B cell (primary cell): ENCODE data around the gene BRPF3. TPM values are rescaled to one million over a fixed set of nuclear protein-coding genes. Genes with fewer than 3 reads are reported as not detected.

Experiments used
- ATAC-seq: fragments of 200-7000 bp; cut with Tn5 transposase; one replicate; pipeline ENCODE4 v1.10.0; 2021; ENCODE audit warnings: low read depth, mild to moderate bottlenecking, moderate number of reproducible peaks, moderate library complexity
- CTCF ChIA-PET: fragments of 350-600 bp; sonication (Branson Sonifier 250); formaldehyde crosslinking; loops from one replicate; lab custom pipeline; 2021; ENCODE audit warnings: antibody characterized with exemption, inconsistent platforms; lab: Charles Lee
- POLR2A ChIA-PET: fragments of 350-600 bp; sonication (Branson Sonifier 250); formaldehyde crosslinking; loops from one replicate; lab custom pipeline; 2021; ENCODE audit warnings: antibody characterized with exemption; lab: Charles Lee
- DNase-seq: peaks from one replicate; pipeline ENCODE4 v3.0.0; 2013
- H2AFZ ChIP-seq: 2 replicates; pipeline ENCODE4 v1.6.1; 2012; ENCODE audit warnings: mild to moderate bottlenecking, low read depth, low read length; ENCODE audit not compliant: insufficient read depth, poor library complexity, severe bottlenecking
- H3K27ac ChIP-seq, 2 donors: 1 replicate in 1 of 2; 2 replicates in 1 of 2; pipeline ENCODE4 v1.5.1; 2012 to 2013; ENCODE audit warnings: low read length in 2 of 2, mild to moderate bottlenecking in 2 of 2, moderate library complexity in 1 of 2
- H3K27me3 ChIP-seq, 4 experiments: fragments of 200-600 bp in 1 of 4; sonication (generic) in 1 of 4; replicated peaks in 1 of 4; 1 replicate in 2 of 4; 2 replicates in 2 of 4; pipeline versions ENCODE4 v1.6.1 to v1.7.0; 2013 to 2016; ENCODE audit warnings: low read length in 3 of 4, mild to moderate bottlenecking in 2 of 4, mixed read lengths in 1 of 4, moderate library complexity in 1 of 4; ENCODE audit not compliant: insufficient read depth in 4 of 4, control insufficient read depth in 3 of 4; ENCODE audit errors: control extremely low read depth in 1 of 4
- H3K36me3 ChIP-seq, 2 experiments: replicated peaks in 1 of 2; 1 replicate in 1 of 2; 2 replicates in 1 of 2; pipeline versions ENCODE4 v1.6.1 to v1.7.1; 2013; ENCODE audit warnings: low read length in 1 of 2; ENCODE audit not compliant: insufficient read depth in 2 of 2, control insufficient read depth in 1 of 2; ENCODE audit errors: control extremely low read depth in 1 of 2, extremely low read depth in 1 of 2
- H3K4me1 ChIP-seq, 2 donors: fragments of 200-600 bp in 1 of 2; sonication (generic) in 1 of 2; 1 replicate in 1 of 2; 2 replicates in 1 of 2; pipeline versions ENCODE4 v1.5.1 to v1.6.1; 2013 to 2017; ENCODE audit warnings: low read length in 2 of 2; ENCODE audit not compliant: control insufficient read depth in 2 of 2, insufficient read depth in 2 of 2
- H3K4me2 ChIP-seq: replicated peaks from 2 replicates; pipeline ENCODE3; 2012; ENCODE audit warnings: mild to moderate bottlenecking, low read depth, low read length; ENCODE audit not compliant: poor library complexity, severe bottlenecking
- H3K4me3 ChIP-seq, 5 experiments: fragments of 200-600 bp in 1 of 5; sonication (generic) in 1 of 5; 1 replicate in 3 of 5; 2 replicates in 2 of 5; pipeline versions ENCODE4 v1.5.1 to v1.7.0; 2011 to 2016; ENCODE audit warnings: low read length in 4 of 5, mild to moderate bottlenecking in 4 of 5, low read depth in 2 of 5, control low read depth in 1 of 5, moderate library complexity in 1 of 5; ENCODE audit not compliant: insufficient read depth in 1 of 5; ENCODE audit errors: control extremely low read depth in 1 of 5, extremely low read depth in 1 of 5
- H3K79me2 ChIP-seq: fragments of 200-600 bp; sonication (generic); one replicate; pipeline ENCODE4 v1.6.0; 2016; ENCODE audit warnings: low read length; ENCODE audit not compliant: control insufficient read depth, insufficient read depth
- H3K9ac ChIP-seq: fragments of 200-600 bp; sonication (generic); 2 replicates; pipeline ENCODE4 v1.6.1; 2017; ENCODE audit warnings: mild to moderate bottlenecking, low read length, moderate library complexity
- H3K9me3 ChIP-seq, 3 donors: one replicate each; pipeline versions ENCODE4 v1.6.1 to v1.7.1; 2013; ENCODE audit warnings: low read length in 2 of 3; ENCODE audit not compliant: control insufficient read depth in 2 of 3, insufficient read depth in 1 of 3; ENCODE audit errors: control extremely low read depth in 1 of 3
- H4K20me1 ChIP-seq: 2 replicates; pipeline ENCODE4 v1.6.0; 2012; ENCODE audit warnings: mild to moderate bottlenecking, low read length; ENCODE audit not compliant: insufficient read depth, control insufficient read depth, poor library complexity, severe bottlenecking
- H3K27ac Mint-ChIP-seq: one replicate; pipeline ENCODE4 v1.8.0; 2021; ENCODE audit warnings: mixed read lengths
- H3K27me3 Mint-ChIP-seq: one replicate; pipeline ENCODE4 v1.8.0; 2021; ENCODE audit warnings: mixed read lengths
- H3K4me1 Mint-ChIP-seq: one replicate; pipeline ENCODE4 v1.8.0; 2021; ENCODE audit warnings: mixed read lengths
- H3K4me3 Mint-ChIP-seq: one replicate; pipeline ENCODE4 v1.8.0; 2021; ENCODE audit warnings: mixed read lengths
- H3K9me3 Mint-ChIP-seq: one replicate; pipeline ENCODE4 v1.8.0; 2022; ENCODE audit warnings: mixed read lengths; ENCODE audit not compliant: insufficient read depth
- EZH2 ChIP-seq: IDR thresholded peaks from 2 replicates; pipeline ENCODE4 v1.6.1; 2012; ENCODE audit warnings: borderline replicate concordance, low read depth, mild to moderate bottlenecking, moderate library complexity, low read length; ENCODE audit not compliant: insufficient read depth, poor library complexity, severe bottlenecking
- WGBS: methylation state at CpG from one replicate; pipeline ENCODE4 v1.1.5; 2013; ENCODE audit warnings: missing lambda C conversion rate; ENCODE audit not compliant: insufficient coverage; 5-methylcytosine and 5-hydroxymethylcytosine counted together
- intact Hi-C: fragments of 100-400 bp; cut with micrococcal nuclease; formaldehyde crosslinking; loops from one replicate; pipeline ENCODE4 v1.10.0; 2022
- polyA plus RNA-seq: library from polyadenylated mRNA; depleted of rRNA; stranded (reverse); fragments of >200 nt; gene quantifications from 2 replicates; pipeline ENCODE4 v1.2.3, GENCODE V29; 2012
- total RNA-seq, 2 donors: library from RNA; stranded (reverse); fragments of 120-200 nt in 1 of 2; gene quantifications; 1 replicate in 1 of 2; 2 replicates in 1 of 2; pipeline versions ENCODE4 v1.2.3 to v1.2.4, GENCODE V29; 2013 to 2022
- TF ChIP-seq, protein P1 (sequence below): fragments of 200-600 bp; IDR thresholded peaks from one replicate; pipeline ENCODE4 v1.8.0; 2022; ENCODE audit warnings: antibody characterized with exemption, mild to moderate bottlenecking

Gene BRPF3
- total and polyA plus RNA-seq, 2 donors (not counting 1 experiment from before 2014, with no cell fraction given), result 17.1 to 29.4 TPM

DNA sequence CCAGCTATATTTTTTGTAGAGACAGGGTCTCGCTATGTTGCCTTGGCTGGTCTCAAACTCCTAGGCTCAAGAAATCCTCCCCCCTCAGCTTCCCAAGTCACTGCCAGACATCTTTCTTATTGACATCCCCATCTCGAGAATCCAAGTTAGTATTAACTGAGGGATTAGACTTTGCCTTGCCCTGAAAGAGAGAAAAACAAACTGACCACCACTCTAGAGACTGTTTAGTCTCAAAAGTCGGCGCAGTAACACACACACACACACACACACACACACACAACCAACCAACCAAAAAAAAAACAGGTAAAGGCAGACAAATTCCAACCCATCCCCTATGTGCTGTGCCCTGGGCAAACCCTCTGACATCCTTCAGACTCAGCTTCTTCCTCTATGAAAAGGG, 46.1 kb downstream of the BRPF3 start:
- Histone ChIP-seq H3K9me3 (peaks cover 0 to 4% (median 0%) of the 10 kb centered on the region in 3 donors), H4K20me1 (no peaks in the 10 kb centered on the region), H3K27ac (no peak overlapping the region), H3K79me2 (no peaks in the 10 kb centered on the region), H3K9ac (no peak overlapping the region), H3K4me1 (peaks cover 7 to 20% of the 10 kb centered on the region in 2 donors), H3K4me3 (no peak overlapping the region), H3K36me3 (no peaks in the 10 kb centered on the region), H2AFZ (no peak overlapping the region), H3K27me3 (no peaks in the 10 kb centered on the region), H3K4me2 (no peak overlapping the region)
- intact Hi-C loops, result no loop called here
- ChIA-PET CTCF (no interaction called here), POLR2A (no interaction called here)
- H3K4me3 Mint-ChIP-seq, result no peak overlapping the region
- H3K4me1 Mint-ChIP-seq, result peaks cover 19% of the 10 kb centered on the region
- H3K27me3 Mint-ChIP-seq, result peaks cover 3% of the 10 kb centered on the region
- ATAC-seq (no peak), DNase-seq (no peak)
- TF ChIP-seq EZH2, result no peak
- TF ChIP-seq, protein P1, sequence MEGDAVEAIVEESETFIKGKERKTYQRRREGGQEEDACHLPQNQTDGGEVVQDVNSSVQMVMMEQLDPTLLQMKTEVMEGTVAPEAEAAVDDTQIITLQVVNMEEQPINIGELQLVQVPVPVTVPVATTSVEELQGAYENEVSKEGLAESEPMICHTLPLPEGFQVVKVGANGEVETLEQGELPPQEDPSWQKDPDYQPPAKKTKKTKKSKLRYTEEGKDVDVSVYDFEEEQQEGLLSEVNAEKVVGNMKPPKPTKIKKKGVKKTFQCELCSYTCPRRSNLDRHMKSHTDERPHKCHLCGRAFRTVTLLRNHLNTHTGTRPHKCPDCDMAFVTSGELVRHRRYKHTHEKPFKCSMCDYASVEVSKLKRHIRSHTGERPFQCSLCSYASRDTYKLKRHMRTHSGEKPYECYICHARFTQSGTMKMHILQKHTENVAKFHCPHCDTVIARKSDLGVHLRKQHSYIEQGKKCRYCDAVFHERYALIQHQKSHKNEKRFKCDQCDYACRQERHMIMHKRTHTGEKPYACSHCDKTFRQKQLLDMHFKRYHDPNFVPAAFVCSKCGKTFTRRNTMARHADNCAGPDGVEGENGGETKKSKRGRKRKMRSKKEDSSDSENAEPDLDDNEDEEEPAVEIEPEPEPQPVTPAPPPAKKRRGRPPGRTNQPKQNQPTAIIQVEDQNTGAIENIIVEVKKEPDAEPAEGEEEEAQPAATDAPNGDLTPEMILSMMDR, result no peak
- H3K27ac Mint-ChIP-seq, result no peak overlapping the region
- peaks cover 2% of the 10 kb centered on the region for H3K9me3 Mint-ChIP-seq
- WGBS, result no CpG with 5 or more reads among the region's 4 CpGs

DNA sequence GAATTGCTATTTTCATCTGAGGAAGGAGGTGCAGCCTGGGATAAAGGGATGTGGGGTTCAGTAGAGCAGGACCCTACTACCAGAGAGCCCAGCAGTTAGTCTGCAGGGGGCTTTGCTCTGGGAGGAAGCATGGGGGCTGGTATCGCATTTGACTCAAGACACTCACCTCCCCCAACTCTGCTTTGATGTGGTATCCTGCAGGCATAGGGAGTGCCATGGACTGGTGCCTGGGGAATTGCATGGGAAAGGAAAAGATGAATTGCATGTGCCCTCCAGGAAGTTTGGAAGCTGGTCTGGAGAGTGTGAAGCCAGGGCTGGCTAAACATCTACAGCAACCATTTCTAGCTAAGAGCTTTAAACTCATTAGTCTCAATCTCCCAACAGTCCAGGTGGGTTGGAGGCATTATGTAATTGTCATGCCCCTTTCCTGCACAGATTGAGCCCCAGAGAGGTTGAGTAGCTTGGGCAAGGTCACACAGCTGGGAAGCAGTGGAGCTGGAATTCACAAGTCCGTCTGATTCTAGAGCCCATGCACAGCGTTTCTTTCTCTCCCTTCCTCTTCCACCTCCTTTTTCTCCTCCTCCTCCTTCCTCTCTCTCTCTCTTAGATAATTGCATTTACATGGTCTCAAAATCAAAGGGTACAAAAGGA, 47.1 kb downstream of the BRPF3 start:
- no peak overlapping the region for H3K4me3 Mint-ChIP-seq
- WGBS, result 100% methylated on average over 1 of the region's 3 CpGs

More for the DNA sequence above, 47.1 kb downstream of the BRPF3 start:
- no peak overlapping the region for H3K27ac Mint-ChIP-seq
- intact Hi-C loops, result no loop called here
- Histone ChIP-seq H3K79me2 (no peaks in the 10 kb centered on the region), H3K36me3 (no peaks in the 10 kb centered on the region), H3K4me3 (no peak overlapping the region), H3K9me3 (peaks cover 0 to 4% (median 0%) of the 10 kb centered on the region in 3 donors), H3K4me1 (peaks cover 7 to 20% of the 10 kb centered on the region in 2 donors), H3K27ac (no peak overlapping the region), H2AFZ (no peak overlapping the region), H4K20me1 (no peaks in the 10 kb centered on the region), H3K9ac (no peak overlapping the region), H3K27me3 (no peaks in the 10 kb centered on the region), H3K4me2 (no peak overlapping the region)
- TF ChIP-seq, protein P1, result no peak
- TF ChIP-seq EZH2, result no peak
- ChIA-PET POLR2A (no interaction called here), CTCF (interaction anchor here (0.7 kb wide), 1 partner anchor 9 kb away, joined by 3 read pairs; no protein-coding TSS in a partner anchor)
- peaks cover 3% of the 10 kb centered on the region for H3K27me3 Mint-ChIP-seq
- ATAC-seq (no peak), DNase-seq (no peak)
- peaks cover 2% of the 10 kb centered on the region for H3K9me3 Mint-ChIP-seq
- H3K4me1 Mint-ChIP-seq, result peaks cover 19% of the 10 kb centered on the region
